ENCODE measurements around the gene PLCE1. TPM values are rescaled to one million over a fixed set of nuclear protein-coding genes. Genes with fewer than 3 reads are reported as not detected.

Gene PLCE1
- total and polyA plus RNA-seq, 4 donors, result 1.5 to 15.7 (median 5.2) TPM

DNA sequence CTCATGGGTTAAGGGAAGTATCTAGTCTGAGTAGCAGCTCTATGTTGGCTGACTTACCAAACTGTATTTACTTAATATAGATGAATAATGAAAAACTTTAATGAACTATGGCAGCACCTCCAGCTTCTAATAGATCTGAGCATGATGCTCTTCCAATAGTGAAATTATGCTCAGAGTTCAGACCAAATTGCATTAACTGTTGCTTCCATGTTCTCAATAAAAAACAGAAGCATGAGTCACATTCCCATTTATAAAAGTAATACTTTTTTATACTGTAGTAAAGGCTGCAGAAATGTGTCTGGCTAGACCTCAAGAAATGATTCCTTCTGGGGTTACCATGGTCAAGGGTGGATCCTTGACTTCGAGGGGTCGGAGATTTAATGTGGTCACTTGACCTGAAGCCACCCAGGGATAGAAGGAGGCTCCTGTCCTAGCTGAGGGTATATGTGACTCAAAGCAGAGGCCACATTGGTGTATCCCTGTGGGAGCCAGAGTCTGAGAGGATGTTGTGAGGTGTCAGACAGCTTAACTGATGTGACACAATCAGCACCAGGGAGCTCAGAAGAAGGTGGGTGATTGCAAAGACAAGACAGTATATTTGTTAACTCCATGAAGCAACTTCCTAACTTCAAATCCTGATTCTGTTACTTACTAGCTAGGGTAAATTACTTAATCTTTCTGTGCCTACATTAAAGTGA lies 19.8 kb upstream of the PLCE1 start:
- ATAC-seq (ENCODE audit: insufficient read depth, low FRiP score) (no peak), DNase-seq (no peak)
- 87 to 88% methylated on average over 2 of the region's 2 CpGs for WGBS, 2 donors
- Histone ChIP-seq H3K9ac (ENCODE audit: insufficient read depth in 1 of 2, low read length in 2 of 2) (no peak overlapping the region), H3K4me3 (no peak overlapping the region), H3K27ac (ENCODE audit: low read depth in 1 of 2, low read length in 1 of 2) (no peak overlapping the region), H3K27me3 (ENCODE audit: control insufficient read depth in 3 of 3, insufficient read depth in 3 of 3, low read length in 2 of 3) (no peaks in the 10 kb centered on the region), H3K9me3 (ENCODE audit: control insufficient read depth in 4 of 4, insufficient read depth in 3 of 4, low read length in 3 of 4) (no peaks in the 10 kb centered on the region), H3K4me1 (ENCODE audit: control insufficient read depth in 5 of 5, insufficient read depth in 5 of 5, low read length in 5 of 5) (no peaks in the 10 kb centered on the region), H3K36me3 (ENCODE audit: control insufficient read depth in 4 of 4, insufficient read depth in 4 of 4, low read length in 4 of 4) (no peaks in the 10 kb centered on the region)
- no peak for TF ChIP-seq CTCF (IDR thresholded peaks at IDR 0.05; ENCODE audit: control extremely low read depth, extremely low read depth)

GRCh38 chr10:93977442-93977841 lies 16.3 kb upstream of the PLCE1 start:
- H3K9me3 ChIP-seq (ENCODE audit: control insufficient read depth in 4 of 4, insufficient read depth in 3 of 4, low read length in 3 of 4), result no peaks in the 10 kb centered on the region
- 72 to 84% methylated on average over 3 of the region's 3 CpGs for WGBS, 2 donors
- no peak overlapping the region for H3K27ac ChIP-seq (ENCODE audit: low read depth in 1 of 2, low read length in 1 of 2)
- H3K4me1 ChIP-seq (ENCODE audit: control insufficient read depth in 5 of 5, insufficient read depth in 5 of 5, low read length in 5 of 5), result no peaks in the 10 kb centered on the region
- DNase-seq (no peak), ATAC-seq (ENCODE audit: insufficient read depth, low FRiP score) (no peak)
- no peaks in the 10 kb centered on the region for H3K36me3 ChIP-seq (ENCODE audit: control insufficient read depth in 4 of 4, insufficient read depth in 4 of 4, low read length in 4 of 4)
- no peak overlapping the region for H3K9ac ChIP-seq (ENCODE audit: insufficient read depth in 1 of 2, low read length in 2 of 2)
- H3K27me3 ChIP-seq (ENCODE audit: control insufficient read depth in 3 of 3, insufficient read depth in 3 of 3, low read length in 2 of 3), result no peaks in the 10 kb centered on the region
- no peak overlapping the region for H3K4me3 ChIP-seq
- TF ChIP-seq CTCF (IDR thresholded peaks at IDR 0.05; ENCODE audit: control extremely low read depth, extremely low read depth), result no peak

DNA sequence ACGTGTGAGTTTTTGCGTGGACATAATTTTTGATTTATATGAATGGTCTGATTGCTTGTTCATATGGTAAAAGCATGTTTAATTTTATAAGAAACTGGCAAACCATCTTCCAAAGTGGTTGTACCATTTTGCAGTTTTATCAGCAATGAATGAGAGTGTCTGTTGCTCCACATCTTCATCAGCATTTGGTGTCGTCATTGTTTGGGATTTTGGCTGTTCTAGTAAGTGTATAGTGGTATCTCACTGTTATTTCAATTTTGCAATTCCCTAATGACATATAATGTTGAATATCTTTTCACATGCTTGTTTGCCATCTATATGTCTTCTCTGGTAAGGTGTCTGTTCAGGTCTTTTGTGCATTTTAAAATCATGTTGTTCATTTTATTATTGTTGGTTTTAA lies 13.2 kb upstream of the PLCE1 start:
- Histone ChIP-seq H3K4me1 (ENCODE audit: control insufficient read depth in 5 of 5, insufficient read depth in 5 of 5, low read length in 5 of 5) (no peaks in the 10 kb centered on the region), H3K9me3 (ENCODE audit: control insufficient read depth in 4 of 4, insufficient read depth in 3 of 4, low read length in 3 of 4) (no peaks in the 10 kb centered on the region), H3K27ac (ENCODE audit: low read depth in 1 of 2, low read length in 1 of 2) (no peak overlapping the region), H3K4me3 (no peak overlapping the region), H3K36me3 (ENCODE audit: control insufficient read depth in 4 of 4, insufficient read depth in 4 of 4, low read length in 4 of 4) (no peaks in the 10 kb centered on the region), H3K9ac (ENCODE audit: insufficient read depth in 1 of 2, low read length in 2 of 2) (no peak overlapping the region), H3K27me3 (ENCODE audit: control insufficient read depth in 3 of 3, insufficient read depth in 3 of 3, low read length in 2 of 3) (no peaks in the 10 kb centered on the region)
- TF ChIP-seq CTCF (IDR thresholded peaks at IDR 0.05; ENCODE audit: control extremely low read depth, extremely low read depth), result no peak
- WGBS, 2 donors, result 85 to 91% methylated on average over 3 of the region's 3 CpGs
- DNase-seq, result no peak
- no peak for ATAC-seq (ENCODE audit: insufficient read depth, low FRiP score)

- Histone ChIP-seq H3K27ac (ENCODE audit: low read depth in 1 of 2, low read length in 1 of 2) (no peak overlapping the region), H3K4me1 (ENCODE audit: control insufficient read depth in 5 of 5, insufficient read depth in 5 of 5, low read length in 5 of 5) (peaks cover 0 to 46% (median 14%) of the 10 kb centered on the region in 5 donors), H3K36me3 (ENCODE audit: control insufficient read depth in 4 of 4, insufficient read depth in 4 of 4, low read length in 4 of 4) (no peaks in the 10 kb centered on the region), H3K4me3 (no peak overlapping the region), H3K27me3 (ENCODE audit: control insufficient read depth in 3 of 3, insufficient read depth in 3 of 3, low read length in 2 of 3) (peaks cover 0 to under 1% (median 0%) of the 10 kb centered on the region in 3 donors), H3K9ac (ENCODE audit: insufficient read depth in 1 of 2, low read length in 2 of 2) (peak overlapping the region in 1 of 2 donors; percentile 26), H3K9me3 (ENCODE audit: control insufficient read depth in 4 of 4, insufficient read depth in 3 of 4, low read length in 3 of 4) (peaks cover 0 to 2% (median 0%) of the 10 kb centered on the region in 4 donors)
- DNase-seq (peak; percentile 66 to 76 (median 66)), ATAC-seq (ENCODE audit: insufficient read depth, low FRiP score) (no peak)
- no peak for TF ChIP-seq CTCF (IDR thresholded peaks at IDR 0.05; ENCODE audit: control extremely low read depth, extremely low read depth)
- WGBS, 2 donors, result 57 to 59% methylated on average over 4 of the region's 4 CpGs
Observed at GRCh38 chr10:93991114-93991513, 2.6 kb upstream of the PLCE1 start.

Data from lung (tissue), 12 donors.